ENCODE results near the gene GTSE1. TPM values are rescaled to one million over a fixed set of nuclear protein-coding genes. Genes with fewer than 3 reads are reported as not detected.

GTSE1 gene
- total and polyA plus RNA-seq, 10 donors = 1.3 to 5.2 (median 3.0) TPM

GRCh38 chr22:46374663-46375474, 78.2 kb downstream of the GTSE1 start:
- TF ChIP-seq CTCF (IDR thresholded peaks at IDR 0.05 in 8 of 11, conservative IDR thresholded peaks at IDR 0.05 in 3 of 11) = no peak
- TF ChIP-seq POLR2AphosphoS5 (IDR thresholded peaks at IDR 0.05) = no peak
- no peak for TF ChIP-seq POLR2A (IDR thresholded peaks at IDR 0.05)
- Histone ChIP-seq H3K27me3 (replicated peaks in 1 of 7) (peaks cover 0 to 25% (median 0%) of the 10 kb centered on the region in 7 donors), H3K4me3 (no peak overlapping the region), H3K27ac (no peak overlapping the region), H3K9me3 (peaks cover 0 to 28% (median 21%) of the 10 kb centered on the region in 8 donors), H3K36me3 (peaks cover 0 to 37% (median 2%) of the 10 kb centered on the region in 6 donors), H3K4me1 (peaks cover 0 to 38% (median 11%) of the 10 kb centered on the region in 6 donors)
- intact Hi-C loops (cut with DNase I; ENCODE audit: low total_unique reads) = no loop called here
- no peak for DNase-seq
- 84 to 90% (median 86%) methylated on average over 23 to 38 of the region's 38 CpGs for WGBS, 5 donors

DNA sequence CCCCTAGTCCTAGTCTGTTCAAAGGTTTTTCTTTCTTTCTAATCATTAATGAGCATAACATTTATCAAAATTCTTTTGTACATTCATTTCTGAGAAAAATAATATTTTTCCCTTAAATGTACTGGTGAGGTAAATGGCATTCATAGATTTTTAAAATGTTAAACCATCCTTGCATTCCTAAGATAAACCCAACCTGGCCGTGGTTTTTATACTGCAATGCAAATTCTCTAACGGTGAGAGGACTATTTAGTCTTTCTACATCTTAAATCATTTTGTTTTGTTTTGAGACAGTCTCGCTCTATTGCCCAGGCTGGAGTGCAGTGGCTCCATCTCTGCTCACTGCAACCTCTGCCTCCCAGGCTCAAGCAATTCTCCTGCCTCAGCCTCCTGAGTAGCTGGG, 79.4 kb downstream of the GTSE1 start:
- DNase-seq = no peak
- 88 to 94% (median 90%) methylated on average over 3 of the region's 3 CpGs for WGBS, 5 donors
- no peak for TF ChIP-seq CTCF (IDR thresholded peaks at IDR 0.05 in 8 of 11, conservative IDR thresholded peaks at IDR 0.05 in 3 of 11)
- no peak for TF ChIP-seq POLR2A (IDR thresholded peaks at IDR 0.05)
- no peak for TF ChIP-seq POLR2AphosphoS5 (IDR thresholded peaks at IDR 0.05)
- peaks cover 0 to 28% (median 21%) of the 10 kb centered on the region in 8 donors for H3K9me3 ChIP-seq
- peaks cover 0 to 48% (median 4%) of the 10 kb centered on the region in 6 donors for H3K36me3 ChIP-seq
- peaks cover 0 to 27% (median 11%) of the 10 kb centered on the region in 6 donors for H3K4me1 ChIP-seq
- peaks cover 0 to 25% (median 0%) of the 10 kb centered on the region in 7 donors for H3K27me3 ChIP-seq (replicated peaks in 1 of 7)
- intact Hi-C loops (cut with DNase I; ENCODE audit: low total_unique reads) = no loop called here
- no peak overlapping the region for H3K4me3 ChIP-seq
- no peak overlapping the region for H3K27ac ChIP-seq

DNA sequence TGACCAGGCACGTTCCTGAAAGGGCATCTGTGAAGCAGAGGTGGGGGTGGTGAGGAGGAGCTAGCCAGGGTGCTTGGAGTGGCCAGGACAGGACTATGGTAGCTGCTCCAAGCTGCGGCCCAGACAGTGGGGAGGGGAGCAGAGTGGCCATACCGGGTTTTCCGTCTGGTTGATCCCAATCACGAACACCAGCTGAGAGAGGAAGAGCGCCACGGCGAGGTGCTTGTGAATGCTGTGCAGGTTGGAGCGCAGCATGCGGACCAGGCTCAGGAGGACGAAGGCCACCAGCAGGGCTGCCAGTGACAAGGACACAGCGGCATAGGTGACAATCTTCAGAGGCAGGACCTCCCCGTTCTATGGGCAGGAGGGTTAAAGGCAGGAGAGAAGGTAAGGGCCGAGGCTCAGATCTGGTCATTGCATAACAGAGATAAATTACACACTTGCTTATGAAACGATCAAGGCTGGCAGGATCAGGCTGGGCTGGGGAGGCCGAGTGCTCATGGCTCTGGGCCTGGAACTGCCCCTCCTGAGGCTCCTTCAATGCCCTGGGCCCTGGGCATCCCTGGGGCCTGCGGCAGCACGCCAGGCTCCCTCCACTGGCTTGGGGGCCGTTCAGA, 80.3 kb downstream of the GTSE1 start:
- Histone ChIP-seq H3K27ac (no peak overlapping the region), H3K4me3 (no peak overlapping the region), H3K36me3 (peaks cover 0 to 57% (median 4%) of the 10 kb centered on the region in 6 donors), H3K9me3 (peaks cover 0 to 28% (median 21%) of the 10 kb centered on the region in 8 donors), H3K27me3 (replicated peaks in 1 of 7) (peaks cover 0 to 25% (median 0%) of the 10 kb centered on the region in 7 donors), H3K4me1 (peaks cover 0 to 25% (median 11%) of the 10 kb centered on the region in 6 donors)
- TF ChIP-seq CTCF (IDR thresholded peaks at IDR 0.05 in 8 of 11, conservative IDR thresholded peaks at IDR 0.05 in 3 of 11) (no peak), POLR2A (IDR thresholded peaks at IDR 0.05) (no peak), POLR2AphosphoS5 (IDR thresholded peaks at IDR 0.05) (no peak)
- WGBS, 5 donors = 89 to 96% (median 92%) methylated on average over 19 of the region's 19 CpGs
- intact Hi-C loops (cut with DNase I; ENCODE audit: low total_unique reads) = no loop called here
- no peak for DNase-seq
